ENCODE results near the gene SLIT3. TPM values are rescaled to one million over a fixed set of nuclear protein-coding genes. Genes with fewer than 3 reads are reported as not detected.

SLIT3 gene
- total and polyA plus RNA-seq, 2 donors from 2014 or later: 14.5 to 54.1 TPM

GRCh38 chr5:169048181-169049125, 252.5 kb downstream of the SLIT3 start:
- Histone ChIP-seq H3K4me1 (ENCODE audit: control insufficient read depth in 2 of 3, insufficient read depth in 2 of 3, low read depth in 1 of 3, low read length in 3 of 3) (peaks cover 0 to 4% (median 3%) of the 10 kb centered on the region in 3 donors), H3K27me3 (ENCODE audit: control insufficient read depth, insufficient read depth, low read length) (no peaks in the 10 kb centered on the region), H3K27ac (ENCODE audit: low read depth in 2 of 2, low read length in 2 of 2) (no peak overlapping the region), H3K9ac (ENCODE audit: low read length in 3 of 3) (no peak overlapping the region), H3K36me3 (ENCODE audit: control insufficient read depth in 2 of 3, insufficient read depth in 3 of 3, low read length in 3 of 3) (no peaks in the 10 kb centered on the region), H3K9me3 (ENCODE audit: control insufficient read depth in 2 of 3, insufficient read depth in 1 of 3, low read length in 3 of 3) (no peaks in the 10 kb centered on the region), H3K4me3 (ENCODE audit: low read length in 3 of 3) (no peak overlapping the region)
- intact Hi-C loops (cut with DNase I): no loop called here
- DNase-seq: no peak
- no peak for FAIRE-seq
- TF ChIP-seq CTCF (IDR thresholded peaks at IDR 0.05; ENCODE audit: borderline replicate concordance, extremely low read depth, insufficient read depth): no peak

GRCh38 chr5:169044962-169045361, 256.0 kb downstream of the SLIT3 start:
- no peaks in the 10 kb centered on the region for H3K36me3 ChIP-seq (ENCODE audit: control insufficient read depth in 2 of 3, insufficient read depth in 3 of 3, low read length in 3 of 3)
- no peak overlapping the region for H3K9ac ChIP-seq (ENCODE audit: low read length in 3 of 3)
- no peak for TF ChIP-seq CTCF (IDR thresholded peaks at IDR 0.05; ENCODE audit: borderline replicate concordance, extremely low read depth, insufficient read depth)
- FAIRE-seq: no peak
- no peaks in the 10 kb centered on the region for H3K9me3 ChIP-seq (ENCODE audit: control insufficient read depth in 2 of 3, insufficient read depth in 1 of 3, low read length in 3 of 3)
- H3K27me3 ChIP-seq (ENCODE audit: control insufficient read depth, insufficient read depth, low read length): no peaks in the 10 kb centered on the region
- peaks cover 0 to 4% (median 3%) of the 10 kb centered on the region in 3 donors for H3K4me1 ChIP-seq (ENCODE audit: control insufficient read depth in 2 of 3, insufficient read depth in 2 of 3, low read depth in 1 of 3, low read length in 3 of 3)
- no peak for DNase-seq
- intact Hi-C loops (cut with DNase I): no loop called here
- no peak overlapping the region for H3K27ac ChIP-seq (ENCODE audit: low read depth in 2 of 2, low read length in 2 of 2)
- no peak overlapping the region for H3K4me3 ChIP-seq (ENCODE audit: low read length in 3 of 3)

DNA sequence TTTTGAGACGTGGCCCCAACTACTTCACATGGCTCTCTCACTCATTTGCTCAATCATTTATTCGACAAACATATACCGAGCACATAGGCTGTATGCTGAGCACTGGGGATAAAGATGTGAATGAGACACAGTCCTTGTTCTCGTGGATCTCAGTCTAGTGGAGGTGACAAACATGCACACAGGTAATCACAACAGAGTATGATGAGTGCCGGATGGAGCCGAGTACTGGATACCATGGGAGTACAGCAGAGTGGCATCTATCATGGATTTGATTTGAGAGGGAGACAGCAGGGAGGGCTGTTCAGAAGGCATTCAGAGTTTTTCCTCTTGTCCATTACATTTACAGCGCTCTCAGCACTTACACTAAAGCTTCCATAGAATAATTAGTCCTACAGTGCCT, 259.8 kb downstream of the SLIT3 start:
- no peak overlapping the region for H3K4me3 ChIP-seq (ENCODE audit: low read length in 3 of 3)
- no peaks in the 10 kb centered on the region for H3K27me3 ChIP-seq (ENCODE audit: control insufficient read depth, insufficient read depth, low read length)
- H3K9ac ChIP-seq (ENCODE audit: low read length in 3 of 3): no peak overlapping the region
- intact Hi-C loops (cut with DNase I): no loop called here
- no peaks in the 10 kb centered on the region for H3K4me1 ChIP-seq (ENCODE audit: control insufficient read depth in 2 of 3, insufficient read depth in 2 of 3, low read depth in 1 of 3, low read length in 3 of 3)
- no peak overlapping the region for H3K27ac ChIP-seq (ENCODE audit: low read depth in 2 of 2, low read length in 2 of 2)
- no peak for TF ChIP-seq CTCF (IDR thresholded peaks at IDR 0.05; ENCODE audit: borderline replicate concordance, extremely low read depth, insufficient read depth)
- FAIRE-seq: no peak
- DNase-seq: no peak
- H3K9me3 ChIP-seq (ENCODE audit: control insufficient read depth in 2 of 3, insufficient read depth in 1 of 3, low read length in 3 of 3): no peaks in the 10 kb centered on the region
- H3K36me3 ChIP-seq (ENCODE audit: control insufficient read depth in 2 of 3, insufficient read depth in 3 of 3, low read length in 3 of 3): no peaks in the 10 kb centered on the region
